Left renal pelvis (tissue), 4 donors: Measurements from ENCODE around the gene TMEM245. TPM values are rescaled to one million over a fixed set of nuclear protein-coding genes. Genes with fewer than 3 reads are reported as not detected.

ENCODE experiments used
- DNase-seq, 4 donors: peaks; one replicate each; pipeline ENCODE4 v3.0.0-alpha.2; 2013; ENCODE audit warnings: low read depth in 4 of 4, low spot score in 3 of 4
- polyA plus RNA-seq, 4 donors: library from polyadenylated mRNA; unstranded; fragments of 120-200 nt; gene quantifications; one replicate each; pipeline ENCODE4 v1.2.1, GENCODE V29; 2013; ENCODE audit not compliant: insufficient read length in 4 of 4

The TMEM245 gene
- polyA plus RNA-seq, 4 donors, result 32.7 to 75.0 (median 65.4) TPM

GRCh38 chr9:109033941-109034700 is 85.6 kb downstream of the TMEM245 start:
- DNase-seq, result no peak

GRCh38 chr9:109031241-109031640 is 88.5 kb downstream of the TMEM245 start:
- DNase-seq, result no peak

- no peak for DNase-seq
Observed at GRCh38 chr9:109030426-109030825, 89.3 kb downstream of the TMEM245 start.

- DNase-seq, result no peak
Observed at GRCh38 chr9:109028457-109028856, 91.3 kb downstream of the TMEM245 start.

- DNase-seq, result no peak
Observed at GRCh38 chr9:109027176-109027575, 92.6 kb downstream of the TMEM245 start.

- DNase-seq, result no peak
Observed at GRCh38 chr9:109026306-109026705, 93.4 kb downstream of the TMEM245 start.

- no peak for DNase-seq
Observed at GRCh38 chr9:109022873-109023272, 96.9 kb downstream of the TMEM245 start.

GRCh38 chr9:109020581-109021511 is 98.9 kb downstream of the TMEM245 start:
- no peak for DNase-seq

GRCh38 chr9:109020113-109020512 is 99.6 kb downstream of the TMEM245 start:
- DNase-seq, result no peak

GRCh38 chr9:109019420-109019819 is 100.3 kb downstream of the TMEM245 start:
- no peak for DNase-seq

GRCh38 chr9:109017493-109017892 is 102.3 kb downstream of the TMEM245 start:
- no peak for DNase-seq

GRCh38 chr9:109017061-109017460 is 102.7 kb downstream of the TMEM245 start:
- DNase-seq, result no peak

- peak in 1 of 4 donors; percentile 16 for DNase-seq
Observed at GRCh38 chr9:109016132-109016531, 103.6 kb downstream of the TMEM245 start.

- DNase-seq, result no peak
Observed at GRCh38 chr9:109014608-109015280, 105.0 kb downstream of the TMEM245 start.

GRCh38 chr9:109013679-109014607 is 105.8 kb downstream of the TMEM245 start:
- peak in 1 of 4 donors; percentile 69 for DNase-seq

- DNase-seq, result peak; percentile 69 to 80 (median 76)
Observed at GRCh38 chr9:109012876-109013678, 106.7 kb downstream of the TMEM245 start, which contains the start of gene CTNNAL1. CTNNAL1 (minus strand) TSS chr9:109013499; CDS start chr9:109013442, 57 bp downstream.

GRCh38 chr9:109012009-109012875 is 107.5 kb downstream of the TMEM245 start:
- peak in 1 of 4 donors; percentile 44 for DNase-seq

GRCh38 chr9:109011231-109011671 is 108.5 kb downstream of the TMEM245 start:
- DNase-seq, result no peak
